HCT116 (cell line): ENCODE measurements around the gene MBD3L2B. TPM values are rescaled to one million over a fixed set of nuclear protein-coding genes. Genes with fewer than 3 reads are reported as not detected.
"Not testable (repeated sequence)": the region's sequence is repeated elsewhere in the genome, so short reads cannot be mapped to it uniquely, and the experiment has no call there.

Experiments used
- ATAC-seq: fragments of 200-7000 bp; cut with Tn5 transposase; 2 replicates; pipeline ENCODE4 v1.9.1; 2020; ENCODE audit warnings: mild to moderate bottlenecking, moderate library complexity
- Bru-seq: library from RNA; stranded (reverse); fragments of 400-500 nt; gene quantifications from one replicate; lab custom pipeline; 2021; lab: Mats Ljungman, UMichigan
- BruChase-seq, 2 experiments: library from RNA; stranded (reverse); fragments of 400-500 nt; gene quantifications; one replicate each; lab custom pipeline; 2021; lab: Mats Ljungman, UMichigan
- BruUV-seq: library from RNA; stranded (reverse); fragments of 400-500 nt; replicated peaks from 2 replicates; lab custom pipeline; 2021; lab: Mats Ljungman, UMichigan
- CTCF ChIA-PET: fragments of 300-600 bp; sonication (Branson Sonifier 250); formaldehyde crosslinking; loops from one replicate; lab custom pipeline; 2021; ENCODE audit warnings: antibody characterized with exemption; lab: Charles Lee
- POLR2A ChIA-PET: fragments of 300-600, 350-600 bp; sonication (Branson Sonifier 250); formaldehyde crosslinking; loops from one replicate; lab custom pipeline; 2021; ENCODE audit warnings: antibody characterized with exemption; lab: Charles Lee
- RAD21 ChIA-PET, 2 experiments: fragments of 300-600 bp; sonication (Branson Sonifier 250); formaldehyde crosslinking; loops; one replicate each; lab custom pipeline; 2023; ENCODE audit warnings: low total read pairs in 2 of 2; ENCODE audit not compliant: uncharacterized antibody in 2 of 2, unreplicated experiment in 2 of 2, low non-redundant PET in 1 of 2; lab: Charles Lee
- DNase-seq: peaks from one replicate; pipeline ENCODE4 v3.0.0-alpha.2; 2010; ENCODE audit warnings: low read depth, low spot score
- H2AFZ ChIP-seq: fragments of 200-600 bp; shearing (Covaris generic), sonication (generic); 2 replicates; pipeline ENCODE4 v1.6.1; 2017; ENCODE audit warnings: low read depth, mixed run types, mixed read lengths, antibody characterized with exemption, low read length; ENCODE audit not compliant: poor library complexity, severe bottlenecking
- H3K27ac ChIP-seq: 2 replicates; pipeline ENCODE4 v1.5.1; 2012; ENCODE audit warnings: low read depth, low read length
- H3K27me3 ChIP-seq: fragments of 200-600 bp; sonication (generic); 2 replicates; pipeline ENCODE4 v1.6.1; 2016; ENCODE audit warnings: mixed run types, low read length, mixed read lengths; ENCODE audit not compliant: insufficient read depth
- H3K36me3 ChIP-seq, 2 experiments: fragments of 200-500 bp in 1 of 2; fragments of 200-600 bp in 1 of 2; sonication (Bioruptor generic) in 1 of 2; sonication (generic) in 1 of 2; 2 replicates each; pipeline versions ENCODE4 v1.5.1 to v1.6.1; 2014 to 2016; ENCODE audit warnings: low read length in 2 of 2, inconsistent platforms in 1 of 2, mixed read lengths in 1 of 2, mixed run types in 1 of 2; ENCODE audit not compliant: insufficient read depth in 2 of 2, control insufficient read depth in 1 of 2
- H3K4me1 ChIP-seq, 2 experiments: fragments of 200-600 bp in 1 of 2; sonication (generic) in 1 of 2; 2 replicates each; pipeline versions ENCODE4 v1.5.1 to v1.6.1; 2012 to 2017; ENCODE audit warnings: low read length in 2 of 2, inconsistent platforms in 1 of 2, mild to moderate bottlenecking in 1 of 2, mixed read lengths in 1 of 2, mixed run types in 1 of 2, moderate library complexity in 1 of 2; ENCODE audit not compliant: insufficient read depth in 2 of 2, control insufficient read depth in 1 of 2
- H3K4me2 ChIP-seq: fragments of 200-600 bp; sonication (generic); 2 replicates; pipeline ENCODE4 v1.6.1; 2017; ENCODE audit warnings: mixed run types, low read length, mixed read lengths
- H3K4me3 ChIP-seq, 2 experiments: fragments of 200-600 bp in 1 of 2; sonication (generic) in 1 of 2; replicated peaks in 1 of 2; 2 replicates each; pipeline ENCODE4 v1.5.1; 2011 to 2016; ENCODE audit warnings: low read length in 2 of 2, control low read depth in 1 of 2, low read depth in 1 of 2, mild to moderate bottlenecking in 1 of 2, mixed read lengths in 1 of 2, mixed run types in 1 of 2
- H3K79me2 ChIP-seq: fragments of 200-600 bp; sonication (generic); 2 replicates; pipeline ENCODE4 v1.6.1; 2017; ENCODE audit warnings: mild to moderate bottlenecking, mixed run types, low read length, moderate library complexity, mixed read lengths; ENCODE audit not compliant: insufficient read depth
- H3K9ac ChIP-seq: fragments of 200-600 bp; sonication (generic); 2 replicates; pipeline ENCODE4 v1.6.1; 2016; ENCODE audit warnings: low read length, mixed read lengths
- H3K9me2 ChIP-seq: fragments of 200-600 bp; sonication (generic), shearing (Covaris generic); 2 replicates; pipeline ENCODE4 v1.6.1; 2017; ENCODE audit warnings: mixed run types, mild to moderate bottlenecking, moderate library complexity; ENCODE audit not compliant: insufficient read depth
- H3K9me3 ChIP-seq, 2 experiments: fragments of 200-500 bp in 1 of 2; fragments of 200-600 bp in 1 of 2; sonication (Bioruptor generic) in 1 of 2; sonication (generic) in 1 of 2; 2 replicates each; pipeline ENCODE4 v1.6.1; 2014 to 2017; ENCODE audit warnings: low read length in 2 of 2, mixed read lengths in 2 of 2, inconsistent platforms in 1 of 2, low read depth in 1 of 2, mild to moderate bottlenecking in 1 of 2, mixed run types in 1 of 2, moderate library complexity in 1 of 2; ENCODE audit not compliant: control insufficient read depth in 1 of 2, insufficient read depth in 1 of 2
- H4K20me1 ChIP-seq: fragments of 200-600 bp; sonication (generic), shearing (Covaris generic); 2 replicates; pipeline ENCODE4 v1.6.1; 2017; ENCODE audit warnings: mixed run types, mild to moderate bottlenecking, moderate library complexity; ENCODE audit not compliant: insufficient read depth
- ZFX ChIP-seq: fragments of 450-650 bp; IDR thresholded peaks from 2 replicates; pipeline ENCODE4 v1.6.1; 2017
- intact Hi-C: fragments of 100-400 bp; cut with micrococcal nuclease; formaldehyde crosslinking; loops from 2 replicates; pipeline ENCODE4 v1.10.0; 2022
- long read RNA-seq: library from polyadenylated mRNA; unstranded; transcript quantifications from one replicate; pipeline ENCODE4 v2.0.0, GENCODE V29; 2021; ENCODE audit not compliant: unreplicated experiment
- polyA plus RNA-seq: library from polyadenylated mRNA; unstranded; fragments of >200 nt; gene quantifications from 2 replicates; pipeline ENCODE4 v1.2.1, GENCODE V29; 2012; ENCODE audit warnings: missing spikeins
- total RNA-seq: library from RNA; stranded (reverse); gene quantifications from one replicate; pipeline ENCODE4 v1.2.1, GENCODE V29; 2021; ENCODE audit not compliant: unreplicated experiment

Gene MBD3L2B
- not detected for total RNA-seq
- polyA plus RNA-seq: not detected in 2 replicates
- not detected for Bru-seq, nascent RNA
- not detected for BruChase-seq, experiment 1, labeled RNA remaining after a 6-hour chase
- BruChase-seq, experiment 2, labeled RNA remaining after a 2-hour chase: not detected
- long read RNA-seq: 0 reads

GRCh38 chr19:7021331-7021730 lies at the start of gene MBD3L2B:
Gene MBD3L2B (minus strand): TSS chr19:7021431. CDS start chr19:7021397, 34 bp downstream.
- H3K9me3 ChIP-seq, H3K27me3 ChIP-seq, intact Hi-C loops, H3K79me2 ChIP-seq, H3K4me3 ChIP-seq, DNase-seq, CTCF ChIA-PET, ATAC-seq, H2AFZ ChIP-seq, POLR2A ChIA-PET, BruUV-seq, H3K4me1 ChIP-seq, H3K9me2 ChIP-seq, H3K36me3 ChIP-seq, RAD21 ChIA-PET, H3K9ac ChIP-seq, H3K27ac ChIP-seq, H3K4me2 ChIP-seq, H4K20me1 ChIP-seq: not testable (repeated sequence)

- H3K79me2 ChIP-seq: peaks cover 18% of the 10 kb centered on the region
- POLR2A ChIA-PET: interaction anchor here (0.9 to 1.7 kb wide), 3 partner anchors 8 to 57 kb away, joined by 3 to 10 read pairs (median 3); no protein-coding TSS in a partner anchor
- intact Hi-C loops: loop anchor here (1.0 kb wide), 1 partner anchor 28 kb away; no protein-coding TSS in a partner anchor
- H3K9ac ChIP-seq: peak overlapping the region; percentile 74
- no TSS peak for BruUV-seq
- peaks cover 8 to 11% of the 10 kb centered on the region in 2 experiments; a peak in 3 of 4 replicates for H3K4me1 ChIP-seq
- H3K9me3 ChIP-seq: no peaks in the 10 kb centered on the region
- peak overlapping the region; percentile 79 to 96 for H3K4me3 ChIP-seq
- H3K4me2 ChIP-seq: peak overlapping the region; percentile 92
- peak overlapping the region; percentile 99 for H2AFZ ChIP-seq
- H3K27ac ChIP-seq: peak overlapping the region; percentile 75
- H3K36me3 ChIP-seq: peaks cover 17 to 24% of the 10 kb centered on the region in 2 experiments
- TF ChIP-seq ZFX: no peak; the same call in 1 of the 2 replicates
- TF ChIP-seq, all 23 proteins: peak for 0
- CTCF ChIA-PET: interaction anchor here (0.8 to 1.3 kb wide), 2 partner anchors 57 to 944 kb away, joined by 3 read pairs; no protein-coding TSS in a partner anchor
- H3K27me3 ChIP-seq: no peaks in the 10 kb centered on the region
- DNase-seq: no peak
- H3K9me2 ChIP-seq: no peaks in the 10 kb centered on the region
- RAD21 ChIA-PET: interaction anchor here in 1 of 2 experiments (0.6 kb wide), 2 partner anchors 271 to 1261 kb away, joined by 5 to 6 read pairs; no protein-coding TSS in a partner anchor
- no peak; the same call in 1 of the 2 replicates for ATAC-seq
- no peaks in the 10 kb centered on the region for H4K20me1 ChIP-seq
Observed at GRCh38 chr19:7069904-7070226, 48.6 kb upstream of the MBD3L2B start.
